GM12878 (cell line): ENCODE data around the gene CYP26C1. TPM values are rescaled to one million over a fixed set of nuclear protein-coding genes. Genes with fewer than 3 reads are reported as not detected.

ENCODE experiments used
- ATAC-seq: fragments of 200-7000 bp; cut with Tn5 transposase; 3 replicates; pipeline ENCODE4 v1.9.1; 2020; ENCODE audit warnings: mild to moderate bottlenecking, moderate library complexity
- BruUV-seq: library from RNA; stranded (reverse); fragments of 400-500 nt; replicated peaks from 2 replicates; lab custom pipeline; 2021; lab: Mats Ljungman, UMichigan
- CTCF ChIA-PET: fragments of 300-600 bp; sonication (Branson Sonifier 250); formaldehyde crosslinking; extraction: SDS; loops from one replicate; lab custom pipeline; 2021; ENCODE audit warnings: inconsistent platforms; lab: Yijun Ruan, JAX
- POLR2A ChIA-PET: fragments of 350-600 bp; formaldehyde crosslinking; extraction: SDS; loops from one replicate; lab custom pipeline; 2021; ENCODE audit warnings: inconsistent platforms; lab: Charles Lee
- RAD21 ChIA-PET: fragments of 300-600 bp; sonication (Branson Sonifier 250); formaldehyde crosslinking; loops from one replicate; lab custom pipeline; 2023; ENCODE audit warnings: antibody characterized with exemption; ENCODE audit not compliant: unreplicated experiment; lab: Charles Lee
- SMC1A ChIA-PET: fragments of 300-600 bp; sonication (Branson Sonifier 250); formaldehyde crosslinking; loops from one replicate; lab custom pipeline; 2023; ENCODE audit not compliant: unreplicated experiment, uncharacterized antibody; lab: Charles Lee
- DNase-seq: peaks from one replicate; pipeline ENCODE4 v3.0.0-alpha.2; 2011; ENCODE audit warnings: low read depth, low spot score
- FAIRE-seq: peaks from 3 replicates; lab custom pipeline; 2011; peaks lifted over from hg19 to GRCh38; lab: Jason Lieb, UNC
- H2AFZ ChIP-seq: 2 replicates; pipeline ENCODE4 v1.6.0; 2011; ENCODE audit warnings: low read depth, low read length, control low read depth; ENCODE audit not compliant: control insufficient read depth
- H3K27ac ChIP-seq: 2 replicates; pipeline ENCODE4 v1.5.1; 2011; ENCODE audit warnings: control low read depth; ENCODE audit not compliant: control insufficient read depth, insufficient read depth
- H3K27me3 ChIP-seq, 2 experiments: replicated peaks in 1 of 2; 2 replicates each; pipeline versions ENCODE4 v1.6.0 to v1.6.1; 2011; ENCODE audit warnings: low read length in 1 of 2; ENCODE audit not compliant: control insufficient read depth in 2 of 2, insufficient read depth in 2 of 2
- H3K36me3 ChIP-seq, 2 experiments: 2 replicates each; pipeline ENCODE4 v1.5.1; 2011; ENCODE audit warnings: low read length in 1 of 2; ENCODE audit not compliant: control insufficient read depth in 2 of 2, insufficient read depth in 2 of 2
- H3K4me1 ChIP-seq: 2 replicates; pipeline ENCODE4 v1.6.1; 2011; ENCODE audit warnings: mild to moderate bottlenecking, low read length, moderate library complexity, mixed read lengths; ENCODE audit not compliant: control insufficient read depth, insufficient read depth
- H3K4me2 ChIP-seq: 2 replicates; pipeline ENCODE4 v1.6.0; 2011; ENCODE audit warnings: control low read depth; ENCODE audit not compliant: control insufficient read depth, insufficient read depth
- H3K4me3 ChIP-seq: fragments of 200-600 bp; sonication (generic); 2 replicates; pipeline ENCODE4 v1.5.1; 2016
- H3K79me2 ChIP-seq: 2 replicates; pipeline ENCODE4 v1.6.0; 2011; ENCODE audit warnings: low read length; ENCODE audit not compliant: control insufficient read depth, insufficient read depth
- H3K9ac ChIP-seq: 2 replicates; pipeline ENCODE4 v1.8.0; 2011; ENCODE audit warnings: low read length, control low read depth, mixed read lengths; ENCODE audit not compliant: control insufficient read depth, insufficient read depth
- H3K9me3 ChIP-seq: replicated peaks from 3 replicates; pipeline ENCODE4 v1.5.1; 2011; ENCODE audit warnings: mild to moderate bottlenecking, low read length; ENCODE audit not compliant: control insufficient read depth, insufficient read depth
- H4K20me1 ChIP-seq: 2 replicates; pipeline ENCODE4 v1.6.0; 2011; ENCODE audit not compliant: control insufficient read depth, insufficient read depth
- ASH2L ChIP-seq: fragments of 300-600, 200-600 bp; sonication (generic); IDR thresholded peaks from 2 replicates; pipeline ENCODE4 v1.6.1; 2017; ENCODE audit warnings: low read depth, mild to moderate bottlenecking, borderline replicate concordance
- BCL3 ChIP-seq: IDR thresholded peaks from 2 replicates; pipeline ENCODE4 v1.6.1; 2011; ENCODE audit warnings: borderline replicate concordance, low read depth, mild to moderate bottlenecking, moderate library complexity, low read length; ENCODE audit not compliant: insufficient read depth, poor library complexity, severe bottlenecking
- BCLAF1 ChIP-seq: fragments of 450-650 bp; IDR thresholded peaks from 2 replicates; pipeline ENCODE4 v1.6.1; 2017; ENCODE audit warnings: antibody characterized with exemption, mild to moderate bottlenecking, moderate library complexity
- FOXK2 ChIP-seq: fragments of 450-650 bp; IDR thresholded peaks from 2 replicates; pipeline ENCODE4 v1.6.1; 2017; ENCODE audit warnings: mild to moderate bottlenecking, moderate library complexity
- GABPA ChIP-seq: IDR thresholded peaks from 2 replicates; pipeline ENCODE4 v1.6.1; 2014; ENCODE audit warnings: antibody characterized with exemption, low read depth, mild to moderate bottlenecking, inconsistent platforms
- GATAD2B ChIP-seq: fragments of 450-650 bp; conservative IDR thresholded peaks from 2 replicates; pipeline ENCODE4 v1.6.1; 2017; ENCODE audit warnings: low read depth, mild to moderate bottlenecking, moderate library complexity
- IKZF2 ChIP-seq, 2 experiments: fragments of 450-650 bp; IDR thresholded peaks; 2 replicates each; pipeline ENCODE4 v1.6.1; 2017; ENCODE audit warnings: mild to moderate bottlenecking in 2 of 2, moderate library complexity in 2 of 2
- IRF3 ChIP-seq: fragments of 450-650 bp; IDR thresholded peaks from 2 replicates; pipeline ENCODE4 v1.6.1; 2014; ENCODE audit warnings: mild to moderate bottlenecking
- IRF5 ChIP-seq: fragments of 450-650 bp; IDR thresholded peaks from 2 replicates; pipeline ENCODE4 v1.6.1; 2017; ENCODE audit warnings: borderline replicate concordance
- MTA2 ChIP-seq: fragments of 450-650 bp; IDR thresholded peaks from 2 replicates; pipeline ENCODE4 v1.6.1; 2016; ENCODE audit warnings: low read depth, mild to moderate bottlenecking, moderate library complexity
- NFYB ChIP-seq: IDR thresholded peaks from 2 replicates; pipeline ENCODE4 v1.6.1; 2011; ENCODE audit warnings: low read depth, mild to moderate bottlenecking, low read length, improper control_type of control experiment, moderate library complexity; ENCODE audit not compliant: insufficient read depth
- RELB ChIP-seq: fragments of 450-650 bp; IDR thresholded peaks from 2 replicates; pipeline ENCODE4 v1.6.1; 2017; ENCODE audit warnings: low read depth, mild to moderate bottlenecking, moderate library complexity
- SMC3 ChIP-seq: IDR thresholded peaks from 2 replicates; pipeline ENCODE4 v1.6.1; 2011; ENCODE audit warnings: low read length, improper control_type of control experiment, borderline replicate concordance
- TCF12 ChIP-seq: IDR thresholded peaks from 2 replicates; pipeline ENCODE4 v1.6.1; 2011; ENCODE audit warnings: low read depth, mild to moderate bottlenecking, low read length
- WRNIP1 ChIP-seq: IDR thresholded peaks from 2 replicates; pipeline ENCODE4 v1.6.1; 2011; ENCODE audit warnings: low read depth, low read length, improper control_type of control experiment, borderline replicate concordance
- ZNF384 ChIP-seq: IDR thresholded peaks from 2 replicates; pipeline ENCODE4 v1.6.1; 2012; ENCODE audit warnings: low read depth, mild to moderate bottlenecking, low read length, improper control_type of control experiment, borderline replicate concordance
- ZNF622 ChIP-seq: fragments of 450-650 bp; IDR thresholded peaks from 2 replicates; pipeline ENCODE4 v1.6.1; 2017; ENCODE audit warnings: mild to moderate bottlenecking, inconsistent platforms
- WGBS: methylation state at CpG from one replicate; pipeline ENCODE4 v1.1.6; 2016; ENCODE audit warnings: low lambda C conversion rate; ENCODE audit not compliant: insufficient replicate concordance, insufficient coverage; ENCODE audit errors: missing lambda C conversion rate; 5-methylcytosine and 5-hydroxymethylcytosine counted together
- in situ Hi-C: fragments of 300-500 bp; cut with MboI; formaldehyde crosslinking; loops from 9 replicates; pipeline ENCODE4 v1.14.3; 2018; ENCODE audit warnings: mixed read lengths
- intact Hi-C: fragments of 100-400 bp; cut with micrococcal nuclease; formaldehyde crosslinking; loops from one replicate; pipeline ENCODE4 v1.14.2; 2022; ENCODE audit not compliant: unreplicated experiment
- polyA plus RNA-seq, 11 experiments: library from polyadenylated mRNA; depleted of rRNA in 4 of 11; unstranded in 6 of 11; stranded (reverse) in 5 of 11; fragments of >200 nt; fragmentation: Nextera tagmentation in 4 of 11; fragmentation: Illumina TruSeq in 1 of 11; extraction: Ambion mirVana in 4 of 11; extraction: Trizol in 1 of 11; gene quantifications; 1 replicate in 1 of 11; 2 replicates in 10 of 11; pipeline versions ENCODE4 v1.2.1 to v1.2.3, GENCODE V29; 2011 to 2016; ENCODE audit warnings: inconsistent platforms in 2 of 11, missing spikeins in 2 of 11, low read depth in 1 of 11
- total RNA-seq, 4 experiments: library from RNA; depleted of rRNA in 3 of 4; stranded (reverse); fragments of >200 nt in 3 of 4; fragmentation: Illumina TruSeq in 1 of 4; extraction: Trizol in 1 of 4; gene quantifications; 2 replicates each; pipeline versions ENCODE4 v1.2.1 to v1.2.3, GENCODE V29; 2013 to 2021

Gene CYP26C1
- total and polyA plus RNA-seq, 10 of the 15 experiments (the other 5 are each of a cell fraction or from before 2014, with no cell fraction given), result under 0.01 to 0.08 TPM; not detected in 8

- FAIRE-seq (no peak), DNase-seq (no peak), ATAC-seq (no peak)
- intact Hi-C loops (no loop called here), in situ Hi-C loops (no loop called here)
- 61% methylated on average over 9 of the region's 9 CpGs for WGBS
- Histone ChIP-seq H3K79me2 (no peaks in the 10 kb centered on the region), H3K27me3 (no peaks in the 10 kb centered on the region), H3K9me3 (no peaks in the 10 kb centered on the region), H3K4me2 (no peak overlapping the region), H3K36me3 (no peaks in the 10 kb centered on the region), H2AFZ (no peak overlapping the region), H4K20me1 (no peaks in the 10 kb centered on the region), H3K4me1 (no peaks in the 10 kb centered on the region), H3K27ac (no peak overlapping the region), H3K4me3 (no peak overlapping the region), H3K9ac (no peak overlapping the region)
- POLR2A ChIA-PET, result interaction anchor here (0.5 kb wide), 1 partner anchor 330 kb away, joined by 3 read pairs; no protein-coding TSS in a partner anchor
- SMC1A ChIA-PET, result interaction anchor here (0.7 kb wide), 1 partner anchor 260 kb away, joined by 3 read pairs; no protein-coding TSS in a partner anchor
- CTCF ChIA-PET, result no interaction called here
- RAD21 ChIA-PET, result no interaction called here
- BruUV-seq, result no TSS peak
- TF ChIP-seq IRF3, result no peak
- no peak for TF ChIP-seq RELB
- no peak for TF ChIP-seq TCF12
- TF ChIP-seq ZNF384, result no peak
- TF ChIP-seq ZNF622, result no peak
- no peak for TF ChIP-seq NFYB
- no peak for TF ChIP-seq BCL3
- no peak for TF ChIP-seq WRNIP1
- no peak for TF ChIP-seq BCLAF1
- TF ChIP-seq IKZF2 (IDR thresholded peaks at IDR 0.05), result no peak
- TF ChIP-seq GABPA, result no peak
- no peak for TF ChIP-seq MTA2
- TF ChIP-seq ASH2L, result no peak
- no peak for TF ChIP-seq FOXK2
- no peak for TF ChIP-seq GATAD2B
- no peak for TF ChIP-seq IRF5
- no peak for TF ChIP-seq SMC3
These were observed 36.8 kb downstream of the CYP26C1 start for GRCh38 chr10:93097386-93097785.
